Gastrocnemius medialis (tissue), 4 donors: ENCODE results near the gene COQ8A. TPM values are rescaled to one million over a fixed set of nuclear protein-coding genes. Genes with fewer than 3 reads are reported as not detected.
A peak's percentile ranks its signal among the peaks of the same experiment; 100 is the strongest.

ENCODE experiments used
- ATAC-seq, 2 donors: fragments of 150-250 bp; one replicate each; pipeline ENCODE4 v1.9.1; 2016
- DNase-seq, 2 donors: peaks; one replicate each; pipeline ENCODE4 v3.0.0-alpha.2; 2019
- H3K27ac ChIP-seq, 4 donors: fragments of 200-600 bp; sonication (generic); 1 replicate in 1 of 4; 2 replicates in 3 of 4; pipeline ENCODE4 v1.5.1; 2016 to 2018; ENCODE audit warnings: mild to moderate bottlenecking in 2 of 4, moderate library complexity in 1 of 4
- H3K27me3 ChIP-seq, 3 donors: fragments of 200-600 bp; sonication (generic) in 2 of 3; 1 replicate in 1 of 3; 2 replicates in 2 of 3; pipeline versions ENCODE4 v1.5.1 to v1.6.0; 2016 to 2019; ENCODE audit warnings: mild to moderate bottlenecking in 1 of 3, moderate library complexity in 1 of 3
- H3K36me3 ChIP-seq, 2 donors: fragments of 200-600 bp; sonication (generic) in 1 of 2; one replicate each; pipeline ENCODE4 v1.5.1; 2017 to 2018
- H3K4me1 ChIP-seq, 2 donors: fragments of 200-600 bp; sonication (generic) in 1 of 2; one replicate each; pipeline ENCODE4 v1.5.1; 2016 to 2017; ENCODE audit warnings: mild to moderate bottlenecking in 2 of 2
- H3K4me3 ChIP-seq, 4 donors: fragments of 200-600 bp; sonication (generic) in 3 of 4; 1 replicate in 1 of 4; 2 replicates in 3 of 4; pipeline ENCODE4 v1.5.1; 2016 to 2019; ENCODE audit warnings: mild to moderate bottlenecking in 2 of 4
- H3K9me3 ChIP-seq, 3 donors: fragments of 200-600 bp; sonication (generic) in 2 of 3; 1 replicate in 1 of 3; 2 replicates in 2 of 3; pipeline ENCODE4 v1.5.1; 2016 to 2019
- POLR2A ChIP-seq, 2 donors: fragments of 450-650 bp; IDR thresholded peaks; one replicate each; pipeline ENCODE4 v1.6.1; 2017; ENCODE audit warnings: antibody characterized with exemption in 2 of 2, mild to moderate bottlenecking in 2 of 2, moderate library complexity in 2 of 2
- in situ Hi-C, 4 donors: fragments of 200-750 bp; cut with MboI; loops; one replicate each; pipeline versions ENCODE4 v1.15.0 to v1.8.0; 2017; ENCODE audit warnings: low sequenced_read_pairs in 4 of 4
- intact Hi-C: fragments of 100-400 bp; cut with DNase I; formaldehyde crosslinking; loops from one replicate; pipeline ENCODE4 v1.15.1; 2023; ENCODE audit warnings: low total_unique reads
- total RNA-seq, 4 donors: library from RNA; depleted of rRNA; stranded (reverse); fragments of >200 nt; gene quantifications; one replicate each; pipeline versions ENCODE4 v1.1.0 to v1.2.3, GENCODE V29; 2016
- TF ChIP-seq, protein P1 (sequence below), 5 experiments: fragments of 450-650 bp in 3 of 5; fragments of 200-600 bp in 2 of 5; sonication (generic) in 2 of 5; IDR thresholded peaks in 4 of 5; conservative IDR thresholded peaks in 1 of 5; 1 replicate in 4 of 5; 2 replicates in 1 of 5; pipeline ENCODE4 v1.5.1; 2016 to 2019; ENCODE audit warnings: antibody characterized with exemption in 5 of 5, mild to moderate bottlenecking in 3 of 5, moderate library complexity in 3 of 5

Gene COQ8A
- total RNA-seq, 4 donors from 2014 or later: 950 to 2,403 (median 1,384) TPM

DNA sequence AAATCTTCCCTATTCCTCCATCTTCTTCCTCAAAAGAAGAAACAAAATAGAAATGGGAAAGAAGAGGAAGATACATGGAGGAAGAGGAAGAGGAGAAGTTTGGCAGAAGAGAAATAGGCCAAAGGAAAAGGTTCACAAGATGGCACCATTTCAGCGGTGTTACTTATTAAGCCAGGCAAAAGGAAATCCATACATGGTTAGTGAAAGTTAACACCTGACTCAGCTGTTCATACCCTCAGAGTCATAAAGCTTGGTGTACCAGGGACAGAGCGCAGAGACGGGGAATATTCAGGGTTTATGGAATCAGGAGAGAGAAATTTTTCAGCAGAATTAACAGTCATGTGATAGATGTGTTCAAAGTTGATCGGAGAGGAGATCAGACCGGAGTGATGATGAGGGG lies 70.6 kb downstream of the COQ8A start:
- Histone ChIP-seq H3K27me3 (no peaks in the 10 kb centered on the region), H3K27ac (no peak overlapping the region), H3K9me3 (no peaks in the 10 kb centered on the region), H3K4me1 (peaks cover 0 to 4% of the 10 kb centered on the region in 2 donors), H3K4me3 (no peak overlapping the region), H3K36me3 (peaks cover 0 to 7% of the 10 kb centered on the region in 2 donors)
- intact Hi-C loops (no loop called here), in situ Hi-C loops (no loop called here)
- peak; percentile 44 to 67 for ATAC-seq
- DNase-seq: no peak
- TF ChIP-seq POLR2A (IDR thresholded peaks at IDR 0.05): no peak
- TF ChIP-seq, protein P1, sequence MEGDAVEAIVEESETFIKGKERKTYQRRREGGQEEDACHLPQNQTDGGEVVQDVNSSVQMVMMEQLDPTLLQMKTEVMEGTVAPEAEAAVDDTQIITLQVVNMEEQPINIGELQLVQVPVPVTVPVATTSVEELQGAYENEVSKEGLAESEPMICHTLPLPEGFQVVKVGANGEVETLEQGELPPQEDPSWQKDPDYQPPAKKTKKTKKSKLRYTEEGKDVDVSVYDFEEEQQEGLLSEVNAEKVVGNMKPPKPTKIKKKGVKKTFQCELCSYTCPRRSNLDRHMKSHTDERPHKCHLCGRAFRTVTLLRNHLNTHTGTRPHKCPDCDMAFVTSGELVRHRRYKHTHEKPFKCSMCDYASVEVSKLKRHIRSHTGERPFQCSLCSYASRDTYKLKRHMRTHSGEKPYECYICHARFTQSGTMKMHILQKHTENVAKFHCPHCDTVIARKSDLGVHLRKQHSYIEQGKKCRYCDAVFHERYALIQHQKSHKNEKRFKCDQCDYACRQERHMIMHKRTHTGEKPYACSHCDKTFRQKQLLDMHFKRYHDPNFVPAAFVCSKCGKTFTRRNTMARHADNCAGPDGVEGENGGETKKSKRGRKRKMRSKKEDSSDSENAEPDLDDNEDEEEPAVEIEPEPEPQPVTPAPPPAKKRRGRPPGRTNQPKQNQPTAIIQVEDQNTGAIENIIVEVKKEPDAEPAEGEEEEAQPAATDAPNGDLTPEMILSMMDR (IDR thresholded peaks at IDR 0.05 in 4 of 5, conservative IDR thresholded peaks at IDR 0.05 in 1 of 5): no peak

DNA sequence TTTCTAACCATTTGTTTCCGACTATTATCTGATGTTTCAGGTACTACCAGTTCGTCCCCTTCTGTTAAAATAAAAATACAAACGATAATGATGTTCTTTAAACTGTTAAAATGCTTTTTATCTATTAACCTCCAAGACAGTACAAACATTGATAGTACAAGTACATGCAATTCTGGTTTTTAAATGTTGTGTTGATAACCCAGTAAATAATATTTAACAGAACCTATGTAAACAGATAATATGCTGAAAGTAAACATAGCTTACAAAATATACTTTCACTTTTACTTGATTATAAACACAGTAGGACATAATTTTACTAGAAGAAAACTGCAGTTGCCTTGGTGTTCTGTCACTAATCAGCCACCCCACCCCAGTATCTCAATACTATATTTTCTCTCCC lies 76.9 kb downstream of the COQ8A start:
- DNase-seq (no peak), ATAC-seq (no peak)
- Histone ChIP-seq H3K36me3 (peaks cover 0 to 48% of the 10 kb centered on the region in 2 donors), H3K4me3 (no peak overlapping the region), H3K27ac (no peak overlapping the region), H3K4me1 (no peaks in the 10 kb centered on the region), H3K27me3 (no peaks in the 10 kb centered on the region), H3K9me3 (no peaks in the 10 kb centered on the region)
- no peak for TF ChIP-seq POLR2A (IDR thresholded peaks at IDR 0.05)
- TF ChIP-seq, protein P1 (IDR thresholded peaks at IDR 0.05 in 4 of 5, conservative IDR thresholded peaks at IDR 0.05 in 1 of 5): no peak
- in situ Hi-C loops (no loop called here), intact Hi-C loops (no loop called here)

DNA sequence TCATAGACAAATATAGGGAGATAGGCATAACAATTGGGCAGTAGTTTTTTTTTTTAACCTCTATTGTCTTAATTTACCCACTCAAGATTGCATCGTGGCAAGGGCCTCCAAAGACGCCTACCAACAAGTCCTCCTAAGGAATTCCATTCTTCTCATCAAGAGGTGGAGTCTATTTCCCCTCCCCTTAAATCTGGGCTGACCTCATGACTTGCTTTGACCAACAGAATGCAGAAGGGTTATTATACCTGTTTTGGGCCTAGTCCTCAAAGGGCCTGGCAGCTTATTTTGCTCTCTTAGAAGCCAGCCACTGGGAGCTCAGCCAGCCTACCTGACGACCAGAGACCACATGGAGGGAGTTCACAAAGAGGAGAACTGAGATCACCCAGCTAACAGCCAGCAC lies 92.3 kb downstream of the COQ8A start:
- Histone ChIP-seq H3K36me3 (peaks cover 0 to 41% of the 10 kb centered on the region in 2 donors), H3K27ac (no peak overlapping the region), H3K4me1 (no peaks in the 10 kb centered on the region), H3K27me3 (no peaks in the 10 kb centered on the region), H3K9me3 (no peaks in the 10 kb centered on the region), H3K4me3 (no peak overlapping the region)
- intact Hi-C loops: no loop called here
- TF ChIP-seq, protein P1 (IDR thresholded peaks at IDR 0.05 in 4 of 5, conservative IDR thresholded peaks at IDR 0.05 in 1 of 5): no peak
- TF ChIP-seq POLR2A (IDR thresholded peaks at IDR 0.05): no peak
- DNase-seq (no peak), ATAC-seq (no peak)
- in situ Hi-C loops: no loop called here

DNA sequence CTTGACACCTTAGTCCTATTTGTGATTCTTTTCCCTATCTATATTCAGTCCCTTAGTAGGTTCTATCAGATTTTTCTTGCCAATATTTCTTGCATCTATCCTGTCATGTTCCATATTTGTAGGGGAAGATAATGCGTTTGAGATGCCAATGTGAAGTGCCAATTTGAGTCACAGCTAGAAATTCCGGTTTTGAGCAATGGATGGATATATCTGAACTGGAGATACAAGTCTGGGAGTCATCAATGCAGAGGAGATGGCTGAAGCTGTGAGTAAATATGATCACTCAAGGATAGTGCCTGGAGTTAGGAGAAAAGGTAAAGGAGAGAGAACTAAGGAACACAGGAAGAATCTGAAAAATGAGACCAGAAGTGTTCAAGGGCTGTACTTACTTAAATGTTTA lies 93.8 kb downstream of the COQ8A start:
- intact Hi-C loops: no loop called here
- H3K36me3 ChIP-seq: peaks cover 0 to 33% of the 10 kb centered on the region in 2 donors
- in situ Hi-C loops: no loop called here
- H3K4me3 ChIP-seq: no peak overlapping the region
- no peaks in the 10 kb centered on the region for H3K4me1 ChIP-seq
- DNase-seq (no peak), ATAC-seq (no peak)
- no peaks in the 10 kb centered on the region for H3K27me3 ChIP-seq
- TF ChIP-seq, protein P1 (IDR thresholded peaks at IDR 0.05 in 4 of 5, conservative IDR thresholded peaks at IDR 0.05 in 1 of 5): no peak
- TF ChIP-seq POLR2A (IDR thresholded peaks at IDR 0.05): no peak
- no peaks in the 10 kb centered on the region for H3K9me3 ChIP-seq
- H3K27ac ChIP-seq: no peak overlapping the region

DNA sequence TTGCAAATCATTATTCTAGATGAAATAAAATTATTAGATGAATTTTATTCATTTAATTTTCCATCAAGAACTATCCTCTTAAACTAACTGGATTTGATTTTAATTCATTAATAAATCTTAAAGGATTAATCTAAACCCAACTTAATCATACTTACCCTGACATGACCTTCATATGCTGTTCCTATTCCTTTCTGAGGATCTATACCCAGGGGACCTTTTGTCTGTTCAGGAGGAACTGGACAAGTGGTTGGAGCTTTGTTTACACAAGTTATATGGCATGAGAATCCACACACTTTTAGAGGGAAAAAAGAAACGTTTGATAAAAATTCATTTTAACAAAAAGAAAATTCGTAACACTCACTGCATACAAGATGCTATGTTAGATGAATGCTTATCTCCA lies 95.2 kb downstream of the COQ8A start:
- Histone ChIP-seq H3K27me3 (no peaks in the 10 kb centered on the region), H3K4me1 (no peaks in the 10 kb centered on the region), H3K36me3 (peaks cover 0 to 30% of the 10 kb centered on the region in 2 donors), H3K4me3 (no peak overlapping the region), H3K27ac (no peak overlapping the region), H3K9me3 (no peaks in the 10 kb centered on the region)
- intact Hi-C loops (no loop called here), in situ Hi-C loops (no loop called here)
- DNase-seq (no peak), ATAC-seq (no peak)
- TF ChIP-seq, protein P1 (IDR thresholded peaks at IDR 0.05 in 4 of 5, conservative IDR thresholded peaks at IDR 0.05 in 1 of 5): no peak
- TF ChIP-seq POLR2A (IDR thresholded peaks at IDR 0.05): no peak
